Activated CD4-positive, alpha-beta memory T cell treated with anti-CD3 and anti-CD28 coated beads, Interleukin-2, amount 10 ng/mL, durations not matched to agents 7 days and 5 days (primary cell): ENCODE results near the gene MYBPH. TPM values are rescaled to one million over a fixed set of nuclear protein-coding genes. Genes with fewer than 3 reads are reported as not detected.

ENCODE experiments used
- CTCF ChIA-PET: fragments of 350-600 bp; sonication (Branson Sonifier 250); formaldehyde crosslinking; loops from one replicate; lab custom pipeline; 2021; ENCODE audit warnings: antibody characterized with exemption, inconsistent platforms; lab: Charles Lee
- POLR2A ChIA-PET: fragments of 350-600 bp; sonication (Branson Sonifier 250); formaldehyde crosslinking; loops from one replicate; lab custom pipeline; 2021; ENCODE audit warnings: antibody characterized with exemption; lab: Charles Lee
- DNase-seq: peaks from one replicate; pipeline ENCODE4 v3.0.0-alpha.2; 2020
- H3K27ac Mint-ChIP-seq: one replicate; pipeline ENCODE4 v1.8.0; 2021; ENCODE audit warnings: mild to moderate bottlenecking, mixed read lengths
- H3K27me3 Mint-ChIP-seq: one replicate; pipeline ENCODE4 v1.8.0; 2021; ENCODE audit warnings: mixed read lengths
- H3K36me3 Mint-ChIP-seq: one replicate; pipeline ENCODE4 v1.8.0; 2021; ENCODE audit warnings: low read depth, mixed read lengths
- H3K4me1 Mint-ChIP-seq: one replicate; pipeline ENCODE4 v1.8.0; 2021; ENCODE audit warnings: mixed read lengths
- H3K4me3 Mint-ChIP-seq: one replicate; pipeline ENCODE4 v1.8.0; 2021; ENCODE audit warnings: mild to moderate bottlenecking, mixed read lengths
- H3K9me3 Mint-ChIP-seq: one replicate; pipeline ENCODE4 v1.8.0; 2021; ENCODE audit warnings: mixed read lengths
- total RNA-seq, 2 experiments: library from RNA; stranded (reverse); gene quantifications; one replicate each; pipeline ENCODE4 v1.2.3, GENCODE V29; 2021

The MYBPH gene
- total RNA-seq, 2 experiments from 2014 or later, result not detected

DNA sequence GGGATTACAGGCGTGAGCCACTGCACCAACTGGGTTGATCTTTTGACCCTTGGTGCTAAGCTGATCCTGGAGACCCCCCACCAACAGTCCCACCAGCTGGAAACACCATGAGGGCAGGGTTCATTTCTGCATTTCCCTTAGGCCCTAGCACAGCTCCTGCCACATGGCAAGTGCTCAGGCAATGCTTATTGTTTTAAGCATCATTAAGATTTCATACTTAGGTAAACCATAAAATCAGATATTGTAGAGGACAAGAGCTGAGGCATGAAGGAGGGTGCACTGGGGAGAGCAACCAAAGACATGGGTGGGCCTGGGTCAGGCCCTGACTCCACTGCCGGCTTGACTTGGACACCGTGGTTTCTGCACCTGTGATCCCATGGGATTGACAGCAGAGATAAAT, 36.2 kb upstream of the MYBPH start:
- no peak for DNase-seq
- no peak overlapping the region for H3K27ac Mint-ChIP-seq
- POLR2A ChIA-PET, result no interaction called here
- H3K9me3 Mint-ChIP-seq, result no peaks in the 10 kb centered on the region
- CTCF ChIA-PET, result interaction anchor here (1.2 to 1.4 kb wide), 2 partner anchors 40 to 172 kb away, joined by 4 to 5 read pairs; no protein-coding TSS in a partner anchor
- H3K36me3 Mint-ChIP-seq, result no peaks in the 10 kb centered on the region
- H3K27me3 Mint-ChIP-seq, result peaks cover 19% of the 10 kb centered on the region
- no peak overlapping the region for H3K4me3 Mint-ChIP-seq
- H3K4me1 Mint-ChIP-seq, result peaks cover 1% of the 10 kb centered on the region

DNA sequence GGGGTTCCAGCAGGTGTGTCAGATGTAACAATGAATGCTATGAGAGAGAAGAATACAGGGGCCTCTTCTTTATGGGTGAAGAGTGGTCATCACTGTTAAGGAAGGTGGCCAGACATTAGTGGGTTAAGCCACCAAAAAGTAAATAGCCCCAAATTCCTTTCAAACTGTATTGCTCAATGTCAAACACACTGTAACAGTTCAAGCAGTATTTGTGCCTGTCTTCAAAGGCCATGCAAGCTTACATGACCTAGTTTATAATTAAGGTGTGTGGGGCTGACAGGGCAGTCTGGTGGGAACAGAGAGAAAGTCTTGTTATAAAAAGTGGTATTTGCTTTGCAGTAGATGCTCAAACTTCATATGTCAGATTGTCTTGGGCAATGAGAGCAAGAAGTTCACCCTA, 35.4 kb upstream of the MYBPH start:
- ChIA-PET POLR2A (no interaction called here), CTCF (interaction anchor here (1.2 to 1.4 kb wide), 2 partner anchors 39 to 172 kb away, joined by 4 to 5 read pairs; no protein-coding TSS in a partner anchor)
- no peak for DNase-seq
- no peak overlapping the region for H3K4me3 Mint-ChIP-seq
- no peaks in the 10 kb centered on the region for H3K9me3 Mint-ChIP-seq
- peaks cover 1% of the 10 kb centered on the region for H3K4me1 Mint-ChIP-seq
- peaks cover 15% of the 10 kb centered on the region for H3K27me3 Mint-ChIP-seq
- no peaks in the 10 kb centered on the region for H3K36me3 Mint-ChIP-seq
- H3K27ac Mint-ChIP-seq, result no peak overlapping the region

DNA sequence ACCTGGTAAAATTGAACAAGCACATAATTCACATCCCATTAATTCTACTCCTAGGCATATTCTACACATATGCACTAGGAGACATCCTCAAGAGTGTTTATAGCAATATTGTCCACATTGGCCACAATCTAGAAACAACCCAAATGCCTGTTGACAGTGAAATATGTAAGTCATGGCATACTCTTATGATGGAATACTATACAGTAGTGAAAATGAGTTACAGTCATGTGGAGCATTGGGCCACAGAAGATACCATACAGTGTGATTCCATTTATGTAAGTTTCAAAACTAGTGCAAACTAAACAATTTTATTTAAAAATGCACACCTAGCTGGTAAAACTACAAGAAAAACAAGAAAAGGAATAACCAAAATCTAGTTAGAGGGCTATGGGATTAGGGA, 34.7 kb upstream of the MYBPH start:
- no peaks in the 10 kb centered on the region for H3K36me3 Mint-ChIP-seq
- H3K27ac Mint-ChIP-seq, result no peak overlapping the region
- ChIA-PET POLR2A (no interaction called here), CTCF (interaction anchor here (1.4 kb wide), 1 partner anchor 171 kb away, joined by 5 read pairs; no protein-coding TSS in a partner anchor)
- H3K9me3 Mint-ChIP-seq, result no peaks in the 10 kb centered on the region
- no peak overlapping the region for H3K4me3 Mint-ChIP-seq
- no peak for DNase-seq
- peaks cover 15% of the 10 kb centered on the region for H3K27me3 Mint-ChIP-seq
- H3K4me1 Mint-ChIP-seq, result peaks cover 1% of the 10 kb centered on the region

DNA sequence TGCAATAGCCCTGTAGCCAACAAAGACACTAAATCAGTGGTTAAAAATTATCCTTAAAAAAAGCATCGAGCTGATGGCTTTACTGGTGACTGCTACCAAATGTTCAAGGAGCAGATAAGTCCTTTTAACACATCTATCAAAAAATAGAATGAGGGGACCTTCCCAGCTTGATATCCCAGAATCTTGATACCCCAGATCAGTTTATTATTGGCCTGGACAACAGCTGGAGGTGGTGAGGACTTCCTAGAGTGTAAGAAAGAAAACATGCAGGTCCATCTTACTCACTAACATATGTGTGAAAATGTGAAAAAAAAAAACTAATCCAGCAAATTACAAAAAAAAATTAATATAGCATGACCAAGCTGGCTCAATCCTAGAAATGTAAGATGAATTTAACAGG, 32.6 kb upstream of the MYBPH start:
- DNase-seq, result no peak
- ChIA-PET CTCF (interaction anchor here (2.5 kb wide), 1 partner anchor 8 kb away, joined by 8 read pairs; no protein-coding TSS in a partner anchor), POLR2A (no interaction called here)
- H3K36me3 Mint-ChIP-seq, result no peaks in the 10 kb centered on the region
- H3K27ac Mint-ChIP-seq, result no peak overlapping the region
- H3K4me3 Mint-ChIP-seq, result no peak overlapping the region
- H3K27me3 Mint-ChIP-seq, result peaks cover 15% of the 10 kb centered on the region
- peaks cover 1% of the 10 kb centered on the region for H3K4me1 Mint-ChIP-seq
- no peaks in the 10 kb centered on the region for H3K9me3 Mint-ChIP-seq

DNA sequence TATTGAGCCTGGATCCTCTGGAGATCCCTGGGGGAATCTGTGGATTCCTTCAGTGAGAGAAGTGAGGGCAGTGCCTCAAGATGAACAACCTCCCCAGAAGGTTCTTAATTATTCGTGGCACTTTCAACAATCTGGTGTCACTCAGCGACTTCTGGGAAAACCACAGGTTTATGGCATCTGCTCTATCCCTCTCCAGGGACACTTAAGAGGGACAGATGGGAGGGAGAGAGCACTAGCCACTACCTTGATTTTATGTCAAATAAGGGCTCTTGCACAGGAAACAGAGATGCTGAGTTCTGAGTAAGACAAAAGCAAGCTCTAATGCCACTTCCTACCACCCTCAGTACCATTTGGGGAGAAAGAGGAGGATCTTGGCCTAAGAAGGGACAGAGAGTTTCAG, 32.1 kb upstream of the MYBPH start:
- no peaks in the 10 kb centered on the region for H3K36me3 Mint-ChIP-seq
- H3K4me1 Mint-ChIP-seq, result peaks cover 1% of the 10 kb centered on the region
- no peaks in the 10 kb centered on the region for H3K9me3 Mint-ChIP-seq
- H3K27ac Mint-ChIP-seq, result no peak overlapping the region
- no peak for DNase-seq
- no peak overlapping the region for H3K4me3 Mint-ChIP-seq
- H3K27me3 Mint-ChIP-seq, result peaks cover 17% of the 10 kb centered on the region
- ChIA-PET CTCF (interaction anchor here (2.5 kb wide), 1 partner anchor 8 kb away, joined by 8 read pairs; no protein-coding TSS in a partner anchor), POLR2A (no interaction called here)

DNA sequence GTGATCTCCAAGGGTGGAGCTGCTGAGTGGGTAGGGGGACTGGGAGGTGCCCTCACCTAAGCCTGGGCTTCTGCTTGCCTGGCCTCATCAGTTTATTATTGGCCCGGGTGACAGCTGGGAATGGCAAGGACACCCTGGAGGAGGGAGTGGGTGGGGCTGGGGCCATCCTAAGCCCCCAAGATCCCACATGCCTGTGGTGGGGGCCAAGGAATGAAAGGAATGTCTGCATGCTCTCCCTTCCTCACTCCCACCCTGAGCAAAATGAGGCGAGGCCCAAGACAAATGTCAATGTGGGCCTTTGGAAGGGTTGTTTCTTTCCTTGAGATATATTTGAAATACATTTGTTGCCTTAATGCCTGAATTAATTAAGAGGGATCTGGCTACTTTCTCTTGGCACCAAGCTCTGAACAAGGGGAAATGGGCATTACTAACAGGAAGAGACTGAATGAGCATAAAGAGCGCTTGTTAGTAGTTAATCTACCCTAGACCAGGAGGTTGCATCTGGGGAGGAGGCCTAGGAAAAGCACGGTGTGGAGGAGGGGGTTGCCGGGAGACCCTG, 30.6 kb upstream of the MYBPH start:
- POLR2A ChIA-PET, result no interaction called here
- CTCF ChIA-PET, result interaction anchor here (2.5 kb wide), 1 partner anchor 10 kb away, joined by 8 read pairs; no protein-coding TSS in a partner anchor
- no peak overlapping the region for H3K4me3 Mint-ChIP-seq
- H3K27me3 Mint-ChIP-seq, result peaks cover 23% of the 10 kb centered on the region
- H3K36me3 Mint-ChIP-seq, result no peaks in the 10 kb centered on the region
- H3K27ac Mint-ChIP-seq, result no peak overlapping the region
- no peaks in the 10 kb centered on the region for H3K9me3 Mint-ChIP-seq
- no peak for DNase-seq
- peaks cover 1% of the 10 kb centered on the region for H3K4me1 Mint-ChIP-seq

DNA sequence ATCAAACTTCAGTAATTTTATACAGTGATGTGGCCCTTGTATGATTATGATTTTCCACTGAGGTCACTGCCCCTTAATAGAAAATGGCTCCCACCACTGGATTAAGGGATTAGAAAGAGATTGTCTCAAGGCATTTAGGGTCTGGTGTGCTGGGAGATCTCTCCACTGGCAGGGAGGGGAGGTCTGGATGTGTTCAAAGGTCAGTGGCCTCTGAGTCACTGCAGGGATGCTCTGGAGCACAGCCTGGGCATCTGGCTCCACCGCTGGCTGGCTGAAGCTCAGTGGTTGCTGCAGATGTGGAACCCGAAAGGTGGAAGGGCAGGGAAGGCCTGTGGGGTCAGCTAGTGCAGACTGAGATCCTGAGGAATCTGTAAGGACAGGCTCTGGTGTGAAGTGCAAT, 29.1 kb upstream of the MYBPH start:
- no peaks in the 10 kb centered on the region for H3K36me3 Mint-ChIP-seq
- DNase-seq, result no peak
- H3K27ac Mint-ChIP-seq, result no peak overlapping the region
- no peak overlapping the region for H3K4me3 Mint-ChIP-seq
- POLR2A ChIA-PET, result no interaction called here
- no peaks in the 10 kb centered on the region for H3K9me3 Mint-ChIP-seq
- CTCF ChIA-PET, result no interaction called here
- H3K4me1 Mint-ChIP-seq, result peaks cover 1% of the 10 kb centered on the region
- peaks cover 29% of the 10 kb centered on the region for H3K27me3 Mint-ChIP-seq

DNA sequence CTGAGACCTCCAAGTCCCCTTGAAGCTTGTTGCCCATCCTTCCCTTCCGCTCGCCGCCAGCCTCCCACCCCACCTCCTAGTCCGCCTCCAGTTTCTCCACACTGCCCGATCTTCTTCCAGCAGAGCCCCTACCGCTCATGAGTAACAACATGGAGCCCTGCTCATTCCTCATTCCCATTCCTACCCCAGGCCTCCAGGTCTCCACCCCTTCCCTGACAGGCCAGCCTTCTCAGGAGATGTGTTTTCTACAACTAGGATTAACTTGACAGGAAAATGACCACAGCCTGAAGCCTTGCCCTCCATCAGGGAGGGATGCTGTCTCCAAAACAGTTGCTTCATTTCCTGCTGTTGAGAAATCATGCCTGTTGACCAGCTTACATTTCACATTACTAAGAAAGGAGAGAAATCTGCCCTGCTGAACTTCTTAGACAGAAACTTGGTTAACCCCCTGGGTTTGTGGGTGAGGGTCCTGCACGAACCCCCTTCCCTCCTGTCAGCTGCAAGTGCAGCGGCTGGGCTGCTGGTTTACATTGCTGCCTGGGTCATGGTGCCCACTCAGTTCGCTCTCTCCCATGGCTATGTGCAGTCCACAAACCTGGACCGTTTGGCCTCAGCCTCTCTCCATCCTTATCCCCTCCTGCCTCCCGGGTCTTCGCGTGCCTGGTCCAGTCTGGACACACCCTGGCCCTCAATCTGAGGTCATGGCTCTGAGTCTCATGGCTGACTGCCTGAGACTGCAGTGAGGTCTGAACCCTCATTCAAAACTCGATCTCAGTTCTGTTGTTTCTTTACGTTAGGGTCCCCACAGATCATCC, 27.0 kb upstream of the MYBPH start:
- Mint-ChIP-seq H3K4me3 (no peak overlapping the region), H3K4me1 (peaks cover 1% of the 10 kb centered on the region), H3K27me3 (peaks cover 30% of the 10 kb centered on the region), H3K36me3 (no peaks in the 10 kb centered on the region), H3K9me3 (no peaks in the 10 kb centered on the region), H3K27ac (no peak overlapping the region)
- DNase-seq, result no peak
- CTCF ChIA-PET, result interaction anchor here (1.6 kb wide), 1 partner anchor 13 kb away, joined by 7 read pairs; no protein-coding TSS in a partner anchor
- POLR2A ChIA-PET, result no interaction called here

DNA sequence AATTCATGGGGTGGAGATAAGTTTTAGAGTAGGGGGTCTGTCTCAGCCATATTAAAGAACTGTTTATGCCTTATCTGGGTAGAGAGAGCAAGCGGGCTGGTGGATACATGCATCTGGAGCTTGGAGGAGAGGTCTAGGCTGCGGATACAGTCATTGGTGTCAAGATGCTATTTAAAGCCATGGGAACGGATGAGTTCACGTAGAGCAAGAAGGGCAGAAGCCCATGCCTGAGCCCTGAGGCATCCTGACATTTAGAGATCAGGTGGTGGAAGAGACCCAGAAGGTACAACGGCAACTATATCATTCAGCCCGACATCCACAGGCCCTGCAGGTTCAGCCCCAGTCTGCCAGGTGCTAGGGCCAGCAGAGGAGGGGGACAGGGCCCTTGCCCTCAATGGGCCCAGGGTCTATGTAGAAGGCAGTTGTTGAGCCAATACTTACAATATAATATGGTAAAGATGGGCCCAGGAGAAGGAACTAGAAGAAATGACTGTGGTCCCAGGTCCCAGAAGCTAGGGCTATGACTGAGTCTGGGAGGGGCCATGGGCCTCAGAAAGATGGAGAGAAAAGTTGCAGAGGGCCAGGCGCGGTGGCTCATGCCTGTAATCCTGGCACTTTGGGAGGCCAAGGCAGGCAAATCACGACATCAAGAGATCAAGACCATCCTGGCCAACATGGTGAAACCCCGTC, 26.0 kb upstream of the MYBPH start:
- Mint-ChIP-seq H3K27me3 (peaks cover 34% of the 10 kb centered on the region), H3K4me1 (no peaks in the 10 kb centered on the region), H3K9me3 (no peaks in the 10 kb centered on the region), H3K36me3 (no peaks in the 10 kb centered on the region), H3K27ac (no peak overlapping the region), H3K4me3 (no peak overlapping the region)
- CTCF ChIA-PET, result no interaction called here
- no peak for DNase-seq
- POLR2A ChIA-PET, result no interaction called here

DNA sequence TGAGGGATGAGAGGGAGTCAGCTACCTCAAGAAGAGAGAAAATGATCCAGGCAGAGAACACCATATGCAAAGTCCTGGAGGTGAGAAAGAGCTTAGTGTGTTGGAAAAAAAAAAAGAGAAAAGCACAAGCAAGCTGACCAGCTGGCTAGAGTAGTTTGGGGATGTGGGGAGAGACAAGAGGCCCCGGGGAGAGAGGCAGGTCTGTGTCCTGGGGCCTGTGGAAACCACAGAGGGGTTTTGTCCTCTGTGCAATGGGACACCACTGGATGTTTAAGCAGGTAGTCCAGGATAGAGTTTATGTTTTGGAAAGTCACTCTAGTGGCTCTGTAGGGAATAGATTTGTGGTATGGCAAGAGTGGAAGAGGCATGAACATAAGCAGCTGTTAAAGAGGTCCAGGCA, 25.3 kb upstream of the MYBPH start:
- no peak overlapping the region for H3K27ac Mint-ChIP-seq
- H3K4me3 Mint-ChIP-seq, result no peak overlapping the region
- no peaks in the 10 kb centered on the region for H3K9me3 Mint-ChIP-seq
- no peaks in the 10 kb centered on the region for H3K4me1 Mint-ChIP-seq
- ChIA-PET CTCF (no interaction called here), POLR2A (no interaction called here)
- H3K27me3 Mint-ChIP-seq, result peaks cover 34% of the 10 kb centered on the region
- no peaks in the 10 kb centered on the region for H3K36me3 Mint-ChIP-seq
- DNase-seq, result no peak

DNA sequence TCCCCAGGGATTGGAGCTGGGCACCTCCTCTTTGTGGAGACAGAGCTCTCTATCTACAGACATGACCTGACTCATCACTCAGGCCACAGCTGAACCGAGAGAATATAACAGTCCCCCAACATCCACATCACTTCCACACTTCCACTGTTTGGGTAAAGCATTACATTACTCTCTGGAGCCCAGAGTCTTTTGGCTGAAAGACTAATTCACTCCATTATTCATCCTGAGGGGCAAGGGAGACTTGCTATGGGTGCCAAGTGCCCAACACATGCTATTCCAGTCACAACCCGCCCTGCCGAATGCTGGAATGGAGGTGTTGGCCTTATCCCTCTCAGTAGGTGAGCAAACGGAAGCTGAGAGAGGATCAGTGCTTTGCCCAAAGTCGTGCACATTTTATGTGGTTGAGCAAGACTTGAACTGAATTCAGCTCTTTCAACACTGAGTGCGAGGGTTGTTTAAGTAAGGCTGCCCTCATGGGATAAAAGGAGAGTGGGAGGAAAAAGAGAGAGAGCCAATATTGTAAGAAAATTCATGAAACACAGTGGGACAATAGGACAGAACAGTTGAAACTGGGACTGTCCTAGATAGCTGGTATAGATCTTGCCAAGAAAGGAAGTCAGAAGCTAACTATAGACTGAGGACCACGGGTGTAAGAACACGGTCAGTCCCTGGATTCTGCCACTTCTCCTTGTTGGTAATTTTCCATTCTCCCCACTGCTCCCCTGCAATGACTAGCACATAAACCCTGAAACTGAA, 24.4 kb upstream of the MYBPH start:
- no peak overlapping the region for H3K4me3 Mint-ChIP-seq
- peaks cover 40% of the 10 kb centered on the region for H3K27me3 Mint-ChIP-seq
- H3K9me3 Mint-ChIP-seq, result no peaks in the 10 kb centered on the region
- CTCF ChIA-PET, result interaction anchor here (0.9 kb wide), 1 partner anchor 160 kb away, joined by 4 read pairs; no protein-coding TSS in a partner anchor
- DNase-seq, result no peak
- POLR2A ChIA-PET, result interaction anchor here (0.9 kb wide), 1 partner anchor 160 kb away, joined by 3 read pairs; no protein-coding TSS in a partner anchor
- no peaks in the 10 kb centered on the region for H3K36me3 Mint-ChIP-seq
- H3K27ac Mint-ChIP-seq, result no peak overlapping the region
- H3K4me1 Mint-ChIP-seq, result no peaks in the 10 kb centered on the region

DNA sequence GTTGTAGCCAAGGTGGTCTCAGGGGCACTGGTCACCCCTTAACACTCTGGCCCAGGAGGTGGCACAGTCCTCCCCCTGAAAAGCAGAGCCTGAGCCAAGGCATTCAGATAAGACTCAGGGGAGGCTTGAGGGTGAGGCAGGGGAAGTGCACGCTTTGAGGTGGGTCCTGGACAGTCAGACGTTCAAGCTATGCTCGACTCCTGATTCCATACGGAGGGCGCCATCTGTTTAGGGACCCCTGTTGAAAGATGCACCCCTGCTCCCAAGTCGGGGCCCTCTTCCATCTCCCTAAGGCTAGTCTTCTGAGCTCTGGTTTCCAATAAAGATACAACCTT, 23.8 kb upstream of the MYBPH start:
- Mint-ChIP-seq H3K27ac (no peak overlapping the region), H3K36me3 (no peaks in the 10 kb centered on the region), H3K4me1 (no peaks in the 10 kb centered on the region), H3K9me3 (no peaks in the 10 kb centered on the region), H3K4me3 (no peak overlapping the region), H3K27me3 (peaks cover 40% of the 10 kb centered on the region)
- POLR2A ChIA-PET, result no interaction called here
- no peak for DNase-seq
- CTCF ChIA-PET, result interaction anchor here (0.9 to 1.4 kb wide), 3 partner anchors 17 to 160 kb away, joined by 3 to 4 read pairs (median 3); no protein-coding TSS in a partner anchor
